GM18909 (cell line): ENCODE data around the gene DYNC1H1.
A peak's percentile ranks its signal among the peaks of the same experiment; 100 is the strongest.

Source experiments
- ATAC-seq: cut with Tn5 transposase; IDR thresholded peaks from one replicate; pipeline ENCODE4 v1.9.1; 2021; ENCODE audit warnings: mild to moderate bottlenecking; ENCODE audit not compliant: unreplicated experiment, poor library complexity

DYNC1H1 gene

GRCh38 chr14:101964297-101965180, at the start of gene DYNC1H1:
DYNC1H1 (plus strand) TSS chr14:101964573; CDS start chr14:101964692, 119 bp downstream.
- ATAC-seq, result peak; percentile 85

- no peak for ATAC-seq
Measured at GRCh38 chr14:101915871-101916815, 48.2 kb upstream of the DYNC1H1 start.

GRCh38 chr14:101916816-101917412, 47.5 kb upstream of the DYNC1H1 start:
- no peak for ATAC-seq

GRCh38 chr14:101917413-101918017, 46.9 kb upstream of the DYNC1H1 start:
- ATAC-seq, result no peak

GRCh38 chr14:101918065-101918989, 46.0 kb upstream of the DYNC1H1 start:
- ATAC-seq, result no peak

GRCh38 chr14:101920271-101920670, 44.1 kb upstream of the DYNC1H1 start:
- no peak for ATAC-seq

GRCh38 chr14:101922866-101923265, 41.5 kb upstream of the DYNC1H1 start:
- ATAC-seq, result no peak

GRCh38 chr14:101925152-101925551, 39.2 kb upstream of the DYNC1H1 start:
- ATAC-seq, result no peak

GRCh38 chr14:101926085-101926484, 38.3 kb upstream of the DYNC1H1 start:
- no peak for ATAC-seq

- ATAC-seq, result no peak
Measured at GRCh38 chr14:101926620-101927019, 37.8 kb upstream of the DYNC1H1 start.

GRCh38 chr14:101927859-101928258, 36.5 kb upstream of the DYNC1H1 start:
- ATAC-seq, result no peak

GRCh38 chr14:101928415-101928841, 35.9 kb upstream of the DYNC1H1 start:
- ATAC-seq, result no peak

- ATAC-seq, result no peak
Measured at GRCh38 chr14:101929096-101929495, 35.3 kb upstream of the DYNC1H1 start.

- no peak for ATAC-seq
Measured at GRCh38 chr14:101929946-101930345, 34.4 kb upstream of the DYNC1H1 start.

GRCh38 chr14:101932673-101933072, 31.7 kb upstream of the DYNC1H1 start:
- ATAC-seq, result no peak

- no peak for ATAC-seq
Measured at GRCh38 chr14:101933209-101933608, 31.2 kb upstream of the DYNC1H1 start.

- ATAC-seq, result no peak
Measured at GRCh38 chr14:101934601-101935150, 29.7 kb upstream of the DYNC1H1 start.

GRCh38 chr14:101937926-101938767, 26.2 kb upstream of the DYNC1H1 start:
- no peak for ATAC-seq
